C4-2B (cell line): ENCODE data around the gene FAM20C.

Source experiments
- H3K27ac ChIP-seq: fragments of 450-650 bp; 2 replicates; pipeline ENCODE4 v1.5.1; 2017
- CTCF ChIP-seq: fragments of 450-650 bp; conservative IDR thresholded peaks from 2 replicates; pipeline ENCODE4 v1.5.1; 2017; ENCODE audit warnings: mild to moderate bottlenecking
- ZFX ChIP-seq: fragments of 450-650 bp; IDR thresholded peaks from 2 replicates; pipeline ENCODE4 v1.6.1; 2017

Gene FAM20C

DNA sequence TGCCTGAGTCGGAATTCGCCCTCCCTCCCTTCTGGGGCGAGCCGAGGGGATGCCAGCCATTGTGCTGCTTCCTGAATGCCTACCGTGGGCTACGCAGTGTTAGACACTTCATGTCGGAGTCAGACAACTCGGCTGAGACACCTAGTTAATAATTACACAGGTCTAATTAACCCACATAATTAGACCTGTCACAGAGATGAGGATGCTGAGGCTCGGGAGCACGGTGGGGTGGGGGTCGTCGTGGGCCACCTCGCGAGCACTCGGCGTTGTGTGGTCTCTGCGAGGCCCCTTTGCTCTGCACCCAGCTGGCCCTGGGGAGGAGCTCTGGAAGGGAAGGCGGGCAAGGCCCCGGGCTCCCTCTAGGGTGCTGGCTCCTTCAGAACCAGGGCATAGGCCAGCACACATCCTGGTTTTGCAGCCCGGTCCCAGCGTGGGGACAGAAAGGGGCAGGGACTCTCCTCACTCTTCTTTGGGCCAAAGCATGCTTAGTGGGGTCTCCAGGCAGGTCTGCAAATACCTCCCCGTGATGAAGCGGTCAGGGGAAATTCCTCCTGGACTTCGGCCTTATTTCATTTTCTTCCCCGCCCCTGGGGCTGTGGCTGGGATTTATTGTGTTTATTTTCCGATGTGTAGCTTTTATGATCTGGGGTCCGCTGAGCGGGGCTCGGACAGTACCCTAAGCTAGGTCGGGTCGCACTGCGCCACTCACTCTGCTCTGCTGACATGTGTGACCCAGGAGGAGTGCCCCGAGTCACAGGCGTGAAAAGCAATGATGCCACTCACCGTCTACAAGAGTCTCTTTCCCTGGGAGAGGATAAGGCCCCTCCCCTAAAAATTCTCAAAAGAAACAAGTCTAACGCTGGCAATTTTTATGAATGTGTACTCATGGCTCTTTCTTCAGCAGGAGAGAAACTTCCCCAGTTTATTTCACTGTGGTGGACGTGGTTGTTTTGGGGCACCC, 92.7 kb downstream of the FAM20C start:
- H3K27ac ChIP-seq = no peak overlapping the region
- TF ChIP-seq CTCF (no peak), ZFX (no peak)

- no peak for TF ChIP-seq CTCF
- TF ChIP-seq ZFX = no peak
- no peak overlapping the region for H3K27ac ChIP-seq
Observed at GRCh38 chr7:285731-286130, 93.4 kb downstream of the FAM20C start.

DNA sequence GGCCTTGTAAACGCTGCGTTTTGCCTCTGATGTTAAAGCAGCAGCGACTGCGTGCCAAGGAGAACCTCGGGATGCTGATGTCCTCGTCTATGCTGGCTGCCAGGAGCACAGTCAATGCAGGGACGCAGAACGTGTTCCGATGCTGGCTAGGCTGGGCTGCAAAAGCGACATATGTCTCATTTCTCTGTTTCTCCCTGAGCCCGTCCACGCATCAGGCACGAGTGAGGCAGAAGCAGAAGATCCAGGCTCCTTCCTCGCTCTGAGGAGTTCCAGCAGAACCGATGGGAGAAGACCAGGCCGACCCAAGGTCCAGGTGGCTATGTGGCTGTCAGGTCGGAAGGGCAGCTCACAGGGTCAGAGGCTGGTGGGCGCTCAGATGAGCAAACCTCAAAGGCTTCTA, 93.9 kb downstream of the FAM20C start:
- no peak overlapping the region for H3K27ac ChIP-seq
- TF ChIP-seq ZFX (no peak), CTCF (no peak)

GRCh38 chr7:288671-289101, 96.3 kb downstream of the FAM20C start:
- no peak overlapping the region for H3K27ac ChIP-seq
- TF ChIP-seq CTCF = no peak
- TF ChIP-seq ZFX = no peak

- no peak overlapping the region for H3K27ac ChIP-seq
- TF ChIP-seq ZFX = no peak
- no peak for TF ChIP-seq CTCF
Observed at GRCh38 chr7:289209-289755, 96.9 kb downstream of the FAM20C start.

- no peak for TF ChIP-seq CTCF
- TF ChIP-seq ZFX = no peak
- no peak within 1 kb of the TSS for H3K27ac ChIP-seq
Observed at GRCh38 chr7:289756-290553, 97.6 kb downstream of the FAM20C start, which contains the start of gene FOXL3. TSS of gene FOXL3 (plus strand) at chr7:290170. CDS start at chr7:290170, 0 bp downstream.
